ENCODE results near the gene SSNA1.

SSNA1 gene

DNA sequence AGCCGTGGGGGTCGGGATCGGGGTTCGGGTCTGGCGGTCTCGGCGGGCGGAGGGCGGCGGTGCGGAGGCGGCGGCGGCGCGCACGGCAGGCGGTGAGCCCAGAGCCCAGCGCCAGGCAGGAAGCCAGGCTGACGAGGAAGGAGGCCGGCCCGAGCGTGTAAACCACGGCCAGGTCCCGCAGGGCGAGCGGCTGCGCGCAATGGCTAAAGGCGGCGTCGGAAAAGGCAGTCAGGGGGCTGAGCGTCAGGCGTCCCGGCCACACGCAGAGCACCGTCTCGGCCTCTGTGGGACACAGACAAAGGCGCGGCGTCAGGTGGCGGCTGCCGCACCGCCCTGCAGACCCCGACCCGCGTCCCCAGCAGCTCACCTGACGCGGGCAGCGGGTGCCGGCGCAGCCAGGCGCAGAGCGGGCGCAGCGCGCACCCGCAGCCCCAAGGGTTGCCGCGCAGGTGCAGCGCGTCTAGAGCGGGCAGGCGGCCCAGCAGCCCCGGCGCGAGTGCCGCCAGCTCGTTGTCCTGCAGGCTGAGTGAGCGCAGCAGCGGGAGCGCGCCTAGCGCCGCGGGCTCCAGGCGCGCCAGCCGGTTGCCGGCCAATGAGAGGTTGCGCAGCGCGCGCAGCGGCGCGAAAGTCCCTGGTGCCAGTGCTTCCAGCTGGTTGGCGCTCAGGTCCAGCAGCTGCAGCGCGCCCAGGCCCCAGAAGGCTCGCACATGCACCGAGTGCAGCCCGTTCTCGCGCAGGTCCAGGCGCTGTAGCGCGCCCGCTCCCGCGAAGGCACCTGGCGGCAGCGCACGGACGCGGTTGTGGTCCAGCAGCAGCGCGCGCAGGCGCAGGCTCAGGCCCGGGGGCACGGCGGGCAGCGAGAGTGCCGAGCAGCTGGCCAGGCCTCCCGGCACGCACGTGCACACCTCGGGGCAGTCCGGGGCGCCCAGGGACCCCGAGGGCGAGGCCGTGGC, 19.3 kb upstream of the SSNA1 start:
- H3K4me1 ChIP-seq (ENCODE audit: insufficient read depth, poor library complexity, severe bottlenecking) = no peaks in the 10 kb centered on the region
- peak overlapping the region; percentile 22 for H3K4me3 ChIP-seq (ENCODE audit: severe bottlenecking)
- peaks cover 82% of the 10 kb centered on the region for H3K27me3 ChIP-seq (ENCODE audit: insufficient read depth, poor library complexity, severe bottlenecking)
- H3K9me3 ChIP-seq (ENCODE audit: severe bottlenecking) = no peaks in the 10 kb centered on the region
- peak; percentile 50 for ATAC-seq (ENCODE audit: low read depth)
- no peak for DNase-seq (ENCODE audit: low spot score)
- no peaks in the 10 kb centered on the region for H3K36me3 ChIP-seq (ENCODE audit: low read depth)
- no peak overlapping the region for H3K27ac ChIP-seq (ENCODE audit: poor library complexity, severe bottlenecking)
- TF ChIP-seq, protein P1, sequence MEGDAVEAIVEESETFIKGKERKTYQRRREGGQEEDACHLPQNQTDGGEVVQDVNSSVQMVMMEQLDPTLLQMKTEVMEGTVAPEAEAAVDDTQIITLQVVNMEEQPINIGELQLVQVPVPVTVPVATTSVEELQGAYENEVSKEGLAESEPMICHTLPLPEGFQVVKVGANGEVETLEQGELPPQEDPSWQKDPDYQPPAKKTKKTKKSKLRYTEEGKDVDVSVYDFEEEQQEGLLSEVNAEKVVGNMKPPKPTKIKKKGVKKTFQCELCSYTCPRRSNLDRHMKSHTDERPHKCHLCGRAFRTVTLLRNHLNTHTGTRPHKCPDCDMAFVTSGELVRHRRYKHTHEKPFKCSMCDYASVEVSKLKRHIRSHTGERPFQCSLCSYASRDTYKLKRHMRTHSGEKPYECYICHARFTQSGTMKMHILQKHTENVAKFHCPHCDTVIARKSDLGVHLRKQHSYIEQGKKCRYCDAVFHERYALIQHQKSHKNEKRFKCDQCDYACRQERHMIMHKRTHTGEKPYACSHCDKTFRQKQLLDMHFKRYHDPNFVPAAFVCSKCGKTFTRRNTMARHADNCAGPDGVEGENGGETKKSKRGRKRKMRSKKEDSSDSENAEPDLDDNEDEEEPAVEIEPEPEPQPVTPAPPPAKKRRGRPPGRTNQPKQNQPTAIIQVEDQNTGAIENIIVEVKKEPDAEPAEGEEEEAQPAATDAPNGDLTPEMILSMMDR (IDR thresholded peaks at IDR 0.05; ENCODE audit: poor library complexity, severe bottlenecking) = no peak

GRCh38 chr9:137169896-137170358, 18.5 kb upstream of the SSNA1 start, which contains the start of gene LRRC26:
Gene LRRC26 (minus strand): TSS chr9:137170051. CDS start chr9:137169943, 108 bp downstream.
- no peak for ATAC-seq (ENCODE audit: low read depth)
- no peaks in the 10 kb centered on the region for H3K4me1 ChIP-seq (ENCODE audit: insufficient read depth, poor library complexity, severe bottlenecking)
- H3K9me3 ChIP-seq (ENCODE audit: severe bottlenecking) = no peaks in the 10 kb centered on the region
- peak within 1 kb of the TSS; percentile 22 for H3K4me3 ChIP-seq (ENCODE audit: severe bottlenecking)
- no peaks in the 10 kb centered on the region for H3K36me3 ChIP-seq (ENCODE audit: low read depth)
- H3K27ac ChIP-seq (ENCODE audit: poor library complexity, severe bottlenecking) = no peak within 1 kb of the TSS
- peaks cover 87% of the 10 kb centered on the region for H3K27me3 ChIP-seq (ENCODE audit: insufficient read depth, poor library complexity, severe bottlenecking)
- no peak for DNase-seq (ENCODE audit: low spot score)
- TF ChIP-seq, protein P1 (IDR thresholded peaks at IDR 0.05; ENCODE audit: poor library complexity, severe bottlenecking) = no peak

- Histone ChIP-seq H3K27me3 (ENCODE audit: insufficient read depth, poor library complexity, severe bottlenecking) (peaks cover 88% of the 10 kb centered on the region), H3K4me1 (ENCODE audit: insufficient read depth, poor library complexity, severe bottlenecking) (no peaks in the 10 kb centered on the region), H3K4me3 (ENCODE audit: severe bottlenecking) (no peak overlapping the region), H3K36me3 (ENCODE audit: low read depth) (no peaks in the 10 kb centered on the region), H3K9me3 (ENCODE audit: severe bottlenecking) (no peaks in the 10 kb centered on the region), H3K27ac (ENCODE audit: poor library complexity, severe bottlenecking) (no peak overlapping the region)
- ATAC-seq (ENCODE audit: low read depth) = no peak
- DNase-seq (ENCODE audit: low spot score) = no peak
- TF ChIP-seq, protein P1 (IDR thresholded peaks at IDR 0.05; ENCODE audit: poor library complexity, severe bottlenecking) = no peak
Observed at GRCh38 chr9:137170486-137171148, 17.9 kb upstream of the SSNA1 start.

DNA sequence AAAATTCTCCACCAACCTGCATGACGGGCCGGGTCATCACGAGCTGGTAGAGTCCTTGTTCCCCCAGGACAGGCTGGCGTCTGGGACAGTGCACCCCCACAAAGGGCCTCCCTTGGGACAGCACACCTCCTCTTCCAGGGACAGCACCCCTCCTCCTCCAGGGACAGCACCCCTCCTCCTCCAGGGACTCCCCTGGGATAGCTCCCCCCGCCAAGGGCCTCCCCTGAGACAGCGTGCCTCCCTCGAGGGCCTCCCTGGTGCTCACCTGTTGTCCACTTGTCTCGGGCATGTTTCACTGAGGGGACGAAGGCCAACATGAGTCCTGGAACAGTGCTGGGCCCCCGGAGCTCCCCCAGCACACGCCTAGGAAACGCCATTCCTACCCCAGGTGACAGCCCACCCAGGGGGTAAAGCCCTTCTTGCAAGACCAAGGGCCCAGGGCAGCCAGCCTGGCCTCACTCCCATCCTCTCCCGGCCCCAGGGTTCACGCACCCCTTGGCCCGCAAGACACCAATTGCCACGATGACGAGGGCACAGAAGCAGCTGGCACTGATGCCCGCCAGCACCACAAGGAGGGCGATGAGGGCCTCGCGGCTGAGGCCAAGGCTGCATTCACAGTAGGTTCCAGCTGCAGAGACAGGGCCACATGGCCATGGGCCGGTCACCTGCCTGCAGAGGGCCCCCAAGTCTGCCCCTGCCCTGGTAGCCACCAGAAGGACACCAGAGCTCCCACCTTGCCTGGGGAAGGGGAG, 17.2 kb upstream of the SSNA1 start:
- Histone ChIP-seq H3K4me1 (ENCODE audit: insufficient read depth, poor library complexity, severe bottlenecking) (no peaks in the 10 kb centered on the region), H3K27ac (ENCODE audit: poor library complexity, severe bottlenecking) (no peak overlapping the region), H3K27me3 (ENCODE audit: insufficient read depth, poor library complexity, severe bottlenecking) (peaks cover 80% of the 10 kb centered on the region), H3K9me3 (ENCODE audit: severe bottlenecking) (no peaks in the 10 kb centered on the region), H3K4me3 (ENCODE audit: severe bottlenecking) (no peak overlapping the region), H3K36me3 (ENCODE audit: low read depth) (no peaks in the 10 kb centered on the region)
- DNase-seq (ENCODE audit: low spot score) = no peak
- TF ChIP-seq, protein P1 (IDR thresholded peaks at IDR 0.05; ENCODE audit: poor library complexity, severe bottlenecking) = no peak
- ATAC-seq (ENCODE audit: low read depth) = no peak
